ENCODE results near the gene COX7B.

The COX7B gene

DNA sequence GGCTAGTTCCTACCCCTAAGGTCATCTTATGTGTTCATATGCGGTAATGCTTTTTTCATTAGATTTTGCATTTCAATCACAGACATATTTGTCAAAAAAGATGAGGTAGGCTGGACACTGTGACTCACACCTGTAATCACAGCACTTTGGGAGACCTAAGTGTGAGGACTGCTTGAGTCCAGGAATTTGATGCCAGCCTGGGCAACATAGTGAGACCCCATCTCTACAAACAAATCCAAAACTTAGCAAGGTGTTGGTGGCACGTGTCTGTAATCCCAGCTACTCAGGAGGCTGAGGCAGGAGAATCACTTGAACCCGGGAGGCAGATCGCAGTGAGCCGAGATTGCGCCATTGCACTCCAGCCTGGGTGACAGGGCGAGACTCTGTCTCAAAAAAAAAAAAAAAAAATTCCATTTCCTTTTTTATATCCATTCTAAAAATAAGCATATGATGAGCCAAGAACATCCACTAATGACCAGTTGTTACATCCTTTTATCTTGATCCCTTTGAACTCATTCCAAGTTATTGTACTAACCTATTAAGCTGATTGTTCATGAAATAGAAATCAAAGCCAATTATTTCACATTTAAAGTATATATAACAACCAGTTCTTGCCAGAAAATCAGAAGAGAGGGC is 46.8 kb downstream of the COX7B start:
- no peak for DNase-seq

GRCh38 chrX:77946571-77946970 is 47.3 kb downstream of the COX7B start:
- no peak for DNase-seq

DNA sequence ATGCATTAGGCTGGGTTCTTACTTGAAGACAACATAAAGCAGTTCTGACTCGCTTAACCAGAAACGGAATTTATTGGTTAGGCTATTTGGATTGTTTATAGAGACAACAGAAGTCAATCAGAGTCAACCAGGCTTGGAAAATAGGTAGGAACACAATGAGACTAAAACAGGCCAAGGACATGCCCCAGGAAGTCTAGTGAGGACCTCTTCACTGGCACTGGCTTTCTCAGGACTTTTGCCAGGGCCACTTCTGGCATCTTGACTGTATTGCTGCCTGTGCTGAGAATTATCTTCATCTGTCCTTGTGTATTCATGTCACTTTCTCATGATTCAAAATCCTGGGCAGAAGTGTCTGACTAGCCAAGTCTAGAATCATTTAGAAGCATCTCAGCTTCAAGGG is 50.6 kb downstream of the COX7B start:
- no peak for DNase-seq

- DNase-seq: no peak
Measured at GRCh38 chrX:77952173-77952572, 52.9 kb downstream of the COX7B start.

GRCh38 chrX:77953302-77953701 is 54.0 kb downstream of the COX7B start:
- no peak for DNase-seq

GRCh38 chrX:77953708-77954107 is 54.4 kb downstream of the COX7B start:
- DNase-seq: peak; percentile 15
